ENCODE data around the gene FNBP1. TPM values are rescaled to one million over a fixed set of nuclear protein-coding genes. Genes with fewer than 3 reads are reported as not detected.

FNBP1 gene
- total RNA-seq, 1 experiment from 2014 or later, result 36.5 TPM

GRCh38 chr9:129934780-129935179 is 108.2 kb downstream of the FNBP1 start:
- Histone ChIP-seq H3K27ac (ENCODE audit: insufficient read length, low read depth, low read length) (no peak overlapping the region), H3K4me1 (ENCODE audit: insufficient read depth, low read length) (no peaks in the 10 kb centered on the region; the same call in 1 of the 2 replicates), H3K23me2 (ENCODE audit: insufficient read length, low read depth, low read length, poor library complexity, severe bottlenecking) (no peaks in the 10 kb centered on the region), H4K20me1 (ENCODE audit: control insufficient read depth, insufficient read depth, insufficient read length) (no peaks in the 10 kb centered on the region), H3K9me3 (ENCODE audit: control insufficient read depth, low read depth, low read length) (no peaks in the 10 kb centered on the region), H2BK120ac (ENCODE audit: low read depth, low read length, poor library complexity, severe bottlenecking) (no peak overlapping the region), H4K8ac (replicated peaks; ENCODE audit: insufficient read length, low read depth, low read length) (no peak overlapping the region), H3K18ac (ENCODE audit: insufficient read length, low read depth, low read length) (no peak overlapping the region), H3K4ac (ENCODE audit: low read depth, low read length) (no peak overlapping the region), H3K9ac (ENCODE audit: extremely low read depth, insufficient read length, low read length) (no peak overlapping the region), H3K4me2 (ENCODE audit: insufficient read depth, insufficient read length, low read length) (no peak overlapping the region), H2BK12ac (ENCODE audit: insufficient read length, low read depth, low read length) (no peak overlapping the region), H3K79me2 (ENCODE audit: insufficient read depth, low read length) (no peaks in the 10 kb centered on the region), H4K91ac (ENCODE audit: insufficient read length, low read depth, low read length) (no peak overlapping the region), H2BK20ac (ENCODE audit: low read depth, low read length, poor library complexity, severe bottlenecking) (no peak overlapping the region), H2AFZ (ENCODE audit: low read length) (no peak overlapping the region), H4K5ac (ENCODE audit: insufficient read length, low read depth, low read length) (no peak overlapping the region), H2BK5ac (ENCODE audit: insufficient read length, low read length) (no peak overlapping the region), H3T11ph (ENCODE audit: low read length) (no peak overlapping the region), H3K79me1 (ENCODE audit: insufficient read depth, low read depth, low read length, poor library complexity, severe bottlenecking) (no peaks in the 10 kb centered on the region), H3K56ac (ENCODE audit: insufficient read length, low read depth, low read length) (no peak overlapping the region), H3K27me3 (ENCODE audit: insufficient read depth, low read length) (no peaks in the 10 kb centered on the region), H2BK15ac (ENCODE audit: low read depth, low read length) (no peak overlapping the region), H2AK5ac (ENCODE audit: insufficient read length, low read length) (no peak overlapping the region), H3K23ac (ENCODE audit: insufficient read length, low read depth, low read length) (no peak overlapping the region), H3K14ac (ENCODE audit: insufficient read depth, low read length) (no peak overlapping the region)
- Mint-ChIP-seq H3K4me1 (peaks cover 35 to 39% of the 10 kb centered on the region in 2 experiments), H3K27ac (no peak overlapping the region), H3K4me3 (no peak overlapping the region), H3K36me3 (ENCODE audit: insufficient read depth in 1 of 3, low read depth in 3 of 3) (peaks cover 2 to 8% (median 2%) of the 10 kb centered on the region in 3 experiments; a peak in 5 of 7 replicates), H3K9me3 (no peaks in the 10 kb centered on the region), H3K27me3 (ENCODE audit: low read depth) (no peaks in the 10 kb centered on the region)
- TF ChIP-seq, protein P1, sequence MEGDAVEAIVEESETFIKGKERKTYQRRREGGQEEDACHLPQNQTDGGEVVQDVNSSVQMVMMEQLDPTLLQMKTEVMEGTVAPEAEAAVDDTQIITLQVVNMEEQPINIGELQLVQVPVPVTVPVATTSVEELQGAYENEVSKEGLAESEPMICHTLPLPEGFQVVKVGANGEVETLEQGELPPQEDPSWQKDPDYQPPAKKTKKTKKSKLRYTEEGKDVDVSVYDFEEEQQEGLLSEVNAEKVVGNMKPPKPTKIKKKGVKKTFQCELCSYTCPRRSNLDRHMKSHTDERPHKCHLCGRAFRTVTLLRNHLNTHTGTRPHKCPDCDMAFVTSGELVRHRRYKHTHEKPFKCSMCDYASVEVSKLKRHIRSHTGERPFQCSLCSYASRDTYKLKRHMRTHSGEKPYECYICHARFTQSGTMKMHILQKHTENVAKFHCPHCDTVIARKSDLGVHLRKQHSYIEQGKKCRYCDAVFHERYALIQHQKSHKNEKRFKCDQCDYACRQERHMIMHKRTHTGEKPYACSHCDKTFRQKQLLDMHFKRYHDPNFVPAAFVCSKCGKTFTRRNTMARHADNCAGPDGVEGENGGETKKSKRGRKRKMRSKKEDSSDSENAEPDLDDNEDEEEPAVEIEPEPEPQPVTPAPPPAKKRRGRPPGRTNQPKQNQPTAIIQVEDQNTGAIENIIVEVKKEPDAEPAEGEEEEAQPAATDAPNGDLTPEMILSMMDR (conservative IDR thresholded peaks at IDR 0.05), result no peak
- DNase-seq, result no peak
- no CpG with 5 or more reads among the region's 5 CpGs for WGBS (ENCODE audit: extremely low coverage, insufficient read length, low lambda C conversion rate)
